H1 (cell line): ENCODE measurements around the gene RNF6. TPM values are rescaled to one million over a fixed set of nuclear protein-coding genes. Genes with fewer than 3 reads are reported as not detected.
A peak's percentile ranks its signal among the peaks of the same experiment; 100 is the strongest.

Experiments used
- CTCF ChIA-PET: fragments of 300-600 bp; sonication (Branson Sonifier 250); formaldehyde crosslinking; loops from one replicate; lab custom pipeline; 2021; ENCODE audit not compliant: partially characterized antibody; lab: Charles Lee
- POLR2A ChIA-PET: fragments of 300-600 bp; sonication (Branson Sonifier 250); formaldehyde crosslinking; loops from one replicate; lab custom pipeline; 2021; ENCODE audit warnings: inconsistent platforms; ENCODE audit not compliant: partially characterized antibody; lab: Charles Lee
- DNase-seq, 2 experiments: peaks; one replicate each; pipeline versions ENCODE4 v3.0.0 to v3.0.0-alpha.2; 2010 to 2022; ENCODE audit warnings: low spot score in 2 of 2, low read depth in 1 of 2, mixed read lengths in 1 of 2
- FAIRE-seq: peaks from 2 replicates; lab custom pipeline; 2011; peaks lifted over from hg19 to GRCh38; lab: Jason Lieb, UNC
- H2AFZ ChIP-seq: 2 replicates; pipeline ENCODE4 v1.8.1; 2012; ENCODE audit warnings: low read length, inconsistent platforms
- H2AK5ac ChIP-seq: 2 replicates; pipeline ENCODE4 v1.6.1; 2013; ENCODE audit warnings: low read depth, low read length
- H2BK120ac ChIP-seq: replicated peaks from 2 replicates; pipeline ENCODE3; 2013; ENCODE audit warnings: low read depth, low read length, inconsistent platforms
- H2BK12ac ChIP-seq: 2 replicates; pipeline ENCODE4 v1.6.1; 2013; ENCODE audit warnings: low read depth, low read length
- H2BK15ac ChIP-seq: 2 replicates; pipeline ENCODE4 v1.6.1; 2013; ENCODE audit warnings: low read length
- H2BK20ac ChIP-seq: 2 replicates; pipeline ENCODE4 v1.6.1; 2013; ENCODE audit warnings: low read length
- H2BK5ac ChIP-seq: 2 replicates; pipeline ENCODE4 v1.6.1; 2013; ENCODE audit warnings: low read depth, low read length
- H3K14ac ChIP-seq: 2 replicates; pipeline ENCODE4 v1.6.1; 2013; ENCODE audit warnings: inconsistent platforms; ENCODE audit not compliant: insufficient read length
- H3K18ac ChIP-seq: 2 replicates; pipeline ENCODE4 v1.6.1; 2013; ENCODE audit warnings: low read length; ENCODE audit errors: extremely low read depth
- H3K23ac ChIP-seq: 2 replicates; pipeline ENCODE4 v1.6.1; 2013; ENCODE audit warnings: inconsistent platforms; ENCODE audit not compliant: insufficient read length
- H3K23me2 ChIP-seq: 2 replicates; pipeline ENCODE4 v1.6.1; 2013; ENCODE audit warnings: low read depth, low read length
- H3K27ac ChIP-seq: 2 replicates; pipeline ENCODE4 v1.6.1; 2011; ENCODE audit warnings: low read depth, low read length, inconsistent platforms
- H3K27me3 ChIP-seq, 4 experiments: replicated peaks in 1 of 4; 1 replicate in 1 of 4; 2 replicates in 3 of 4; pipeline versions ENCODE4 v1.6.1 to v1.8.1; 2011 to 2013; ENCODE audit warnings: low read length in 3 of 4, mild to moderate bottlenecking in 3 of 4, inconsistent platforms in 2 of 4, mixed read lengths in 2 of 4, moderate library complexity in 1 of 4; ENCODE audit not compliant: control insufficient read depth in 3 of 4, insufficient read depth in 3 of 4; ENCODE audit errors: extremely low read depth in 1 of 4
- H3K36me3 ChIP-seq, 4 experiments: 2 replicates each; pipeline versions ENCODE4 v1.6.1 to v1.8.1; 2011 to 2013; ENCODE audit warnings: mild to moderate bottlenecking in 4 of 4, low read length in 3 of 4, moderate library complexity in 2 of 4, control low read depth in 1 of 4, inconsistent platforms in 1 of 4; ENCODE audit not compliant: insufficient read depth in 4 of 4, control insufficient read depth in 2 of 4
- H3K4ac ChIP-seq: replicated peaks from 2 replicates; pipeline ENCODE3; 2013; ENCODE audit warnings: low read length, low read depth, mixed read lengths, inconsistent platforms; ENCODE audit not compliant: insufficient read length
- H3K4me1 ChIP-seq, 4 experiments: replicated peaks in 1 of 4; 1 replicate in 1 of 4; 2 replicates in 3 of 4; pipeline versions ENCODE4 v1.6.1 to v1.8.1; 2011 to 2013; ENCODE audit warnings: low read length in 3 of 4, inconsistent platforms in 2 of 4, mixed read lengths in 1 of 4; ENCODE audit not compliant: insufficient read depth in 4 of 4, control insufficient read depth in 3 of 4
- H3K4me2 ChIP-seq, 2 experiments: 2 replicates each; pipeline versions ENCODE4 v1.6.1 to v1.8.1; 2011 to 2013; ENCODE audit warnings: low read depth in 2 of 2, low read length in 2 of 2, control low read depth in 1 of 2, inconsistent platforms in 1 of 2, mild to moderate bottlenecking in 1 of 2; ENCODE audit not compliant: insufficient read depth in 1 of 2
- H3K4me3 ChIP-seq, 4 experiments: fragments of 200-600, 300-600 bp in 1 of 4; sonication (generic), shearing (Covaris generic), sonication (Bioruptor Twin) in 1 of 4; 2 replicates each; pipeline versions ENCODE4 v1.5.1 to v1.8.1; 2011 to 2016; ENCODE audit warnings: low read length in 4 of 4, low read depth in 3 of 4, control low read depth in 2 of 4, inconsistent platforms in 2 of 4, mild to moderate bottlenecking in 2 of 4, mixed read lengths in 1 of 4, moderate library complexity in 1 of 4; ENCODE audit not compliant: insufficient read depth in 2 of 4; ENCODE audit errors: extremely low read depth in 1 of 4
- H3K56ac ChIP-seq: replicated peaks from 2 replicates; pipeline ENCODE3; 2013; ENCODE audit warnings: low read depth, mild to moderate bottlenecking, mixed read lengths, low read length, inconsistent platforms; ENCODE audit not compliant: insufficient read length
- H3K79me1 ChIP-seq: 2 replicates; pipeline ENCODE4 v1.6.1; 2013; ENCODE audit warnings: low read depth, low read length, control low read depth
- H3K79me2 ChIP-seq, 2 experiments: 2 replicates each; pipeline versions ENCODE4 v1.6.1 to v1.8.1; 2012 to 2013; ENCODE audit warnings: low read length in 2 of 2, mild to moderate bottlenecking in 2 of 2, inconsistent platforms in 1 of 2; ENCODE audit not compliant: insufficient read depth in 2 of 2, control insufficient read depth in 1 of 2
- H3K9ac ChIP-seq, 4 experiments: replicated peaks in 1 of 4; 1 replicate in 1 of 4; 2 replicates in 3 of 4; pipeline versions ENCODE4 v1.6.1 to v1.8.1; 2011 to 2013; ENCODE audit warnings: low read depth in 3 of 4, low read length in 3 of 4, control low read depth in 2 of 4, mild to moderate bottlenecking in 2 of 4, moderate library complexity in 2 of 4, inconsistent platforms in 1 of 4; ENCODE audit errors: extremely low read depth in 1 of 4
- H3K9me3 ChIP-seq, 2 experiments: 2 replicates each; pipeline versions ENCODE4 v1.6.1 to v1.8.1; 2012 to 2013; ENCODE audit warnings: mild to moderate bottlenecking in 2 of 2, moderate library complexity in 2 of 2, control low read depth in 1 of 2, inconsistent platforms in 1 of 2, low read depth in 1 of 2, low read length in 1 of 2, mixed read lengths in 1 of 2; ENCODE audit not compliant: insufficient read depth in 2 of 2
- H4K20me1 ChIP-seq, 2 experiments: replicated peaks in 1 of 2; 2 replicates each; pipeline versions ENCODE3 to v1.8.1; 2011 to 2013; ENCODE audit warnings: inconsistent platforms in 2 of 2, low read length in 2 of 2, mild to moderate bottlenecking in 1 of 2; ENCODE audit not compliant: insufficient read depth in 2 of 2, control insufficient read depth in 1 of 2
- H4K5ac ChIP-seq: 2 replicates; pipeline ENCODE4 v1.6.1; 2013; ENCODE audit warnings: low read length, low read depth, mixed read lengths, inconsistent platforms; ENCODE audit not compliant: insufficient read length
- H4K8ac ChIP-seq: 2 replicates; pipeline ENCODE4 v1.8.0; 2013; ENCODE audit warnings: mild to moderate bottlenecking, moderate library complexity, low read length, inconsistent platforms; ENCODE audit not compliant: insufficient read depth; ENCODE audit errors: extremely low read depth
- H4K91ac ChIP-seq: replicated peaks from 2 replicates; pipeline ENCODE3; 2013; ENCODE audit warnings: low read length, mixed read lengths, inconsistent platforms; ENCODE audit not compliant: insufficient read length
- CEBPB ChIP-seq: IDR thresholded peaks from 2 replicates; pipeline ENCODE4 v1.6.1; 2012; ENCODE audit warnings: low read depth, low read length
- E2F6 ChIP-seq: IDR thresholded peaks from 2 replicates; pipeline ENCODE4 v1.6.1; 2012; ENCODE audit warnings: inconsistent platforms
- SRF ChIP-seq: IDR thresholded peaks from 2 replicates; pipeline ENCODE4 v1.6.1; 2011; ENCODE audit warnings: mild to moderate bottlenecking, low read depth, low read length, moderate library complexity
- WGBS, 2 experiments: shearing (Covaris generic) in 1 of 2; methylation state at CpG; one replicate each; pipeline versions ENCODE4 v1.1.6 to v1.1.7; 2013 to 2015; ENCODE audit warnings: low lambda C conversion rate in 2 of 2, mixed read lengths in 2 of 2, inconsistent platforms in 1 of 2, low coverage in 1 of 2, missing lambda C conversion rate in 1 of 2; ENCODE audit not compliant: insufficient replicate concordance in 2 of 2, insufficient coverage in 1 of 2, insufficient read length in 1 of 2; ENCODE audit errors: extremely low coverage in 1 of 2, missing lambda C conversion rate in 1 of 2; 5-methylcytosine and 5-hydroxymethylcytosine counted together
- polyA plus RNA-seq, 7 experiments: library from polyadenylated mRNA; depleted of rRNA in 3 of 7; stranded (reverse) in 5 of 7; unstranded in 2 of 7; fragments of >200 nt in 5 of 7; fragments of 200-250 nt in 2 of 7; gene quantifications; 1 replicate in 5 of 7; 2 replicates in 1 of 7; 4 replicates in 1 of 7; pipeline versions ENCODE4 v1.2.1 to v1.2.3, GENCODE V29; 2011 to 2013; ENCODE audit warnings: missing spikeins in 2 of 7, mixed read lengths in 2 of 7
- total RNA-seq: library from RNA; stranded (reverse); fragmentation: NEBNext Ultra II Directional; extraction: Animal tissue kit (Norgen Biotek cat#: 25700); gene quantifications from 2 replicates; pipeline ENCODE4 v1.2.1, GENCODE V29; 2021

RNF6 gene
- total and polyA plus RNA-seq, 2 of the 8 experiments (the other 6 are each of a cell fraction or from before 2014, with no cell fraction given) = 4.0 to 13.8 TPM

GRCh38 chr13:26213982-26214381 lies 8.1 kb downstream of the RNF6 start:
- H3K14ac ChIP-seq = no peak overlapping the region

More at GRCh38 chr13:26213982-26214381, 8.1 kb downstream of the RNF6 start:
- Histone ChIP-seq H3K9ac (no peak overlapping the region), H2BK12ac (no peak overlapping the region), H3K56ac (no peak overlapping the region), H3K9me3 (no peaks in the 10 kb centered on the region), H4K20me1 (no peaks in the 10 kb centered on the region), H2BK5ac (no peak overlapping the region), H3K36me3 (peaks cover 9 to 52% (median 32%) of the 10 kb centered on the region in 4 experiments), H3K23ac (no peak overlapping the region), H3K27me3 (no peaks in the 10 kb centered on the region), H3K18ac (no peak overlapping the region), H3K4me1 (no peaks in the 10 kb centered on the region), H2AFZ (no peak overlapping the region), H3K23me2 (no peaks in the 10 kb centered on the region), H2BK20ac (no peak overlapping the region), H3K27ac (no peak overlapping the region), H4K91ac (no peak overlapping the region), H2BK15ac (no peak overlapping the region), H2BK120ac (no peak overlapping the region), H4K5ac (no peak overlapping the region), H3K79me1 (no peaks in the 10 kb centered on the region), H3K4me3 (no peak overlapping the region), H2AK5ac (no peak overlapping the region), H3K4ac (no peak overlapping the region), H3K79me2 (no peaks in the 10 kb centered on the region), H3K4me2 (no peak overlapping the region), H4K8ac (no peak overlapping the region; the same call in 1 of the 2 replicates)
- TF ChIP-seq SRF (no peak), CEBPB (peak; percentile 40; the same call in 1 of the 2 replicates), E2F6 (no peak)
- ChIA-PET POLR2A (no interaction called here), CTCF (interaction anchor here (1.8 kb wide), 1 partner anchor 29 kb away, joined by 6 read pairs; no protein-coding TSS in a partner anchor)
- no peak for DNase-seq
- WGBS, 2 experiments = 91% methylated on average over 6 of the region's 6 CpGs; no CpG with 5 or more reads in 1 of the 2 experiments
- FAIRE-seq = no peak
